Stomach (tissue), 9 donors: ENCODE measurements around the gene PFKFB4. TPM values are rescaled to one million over a fixed set of nuclear protein-coding genes. Genes with fewer than 3 reads are reported as not detected.

Experiments
- DNase-seq, 2 donors: peaks; one replicate each; pipeline versions ENCODE4 v3.0.0 to v3.0.0-alpha.2; 2013 to 2019
- H3K27ac ChIP-seq, 5 donors: fragments of 200-600 bp in 4 of 5; sonication (generic) in 4 of 5; one replicate each; pipeline ENCODE4 v1.5.1; 2013 to 2019; ENCODE audit warnings: mild to moderate bottlenecking in 1 of 5, moderate library complexity in 1 of 5
- H3K27me3 ChIP-seq, 3 donors: fragments of 200-600 bp; sonication (generic); one replicate each; pipeline ENCODE4 v1.5.1; 2017 to 2019; ENCODE audit warnings: mixed run types in 1 of 3
- H3K36me3 ChIP-seq, 4 donors: fragments of 200-600 bp; sonication (generic); 1 replicate in 3 of 4; 2 replicates in 1 of 4; pipeline ENCODE4 v1.5.1; 2016 to 2019
- H3K4me1 ChIP-seq, 4 donors: fragments of 200-600 bp; sonication (generic); one replicate each; pipeline ENCODE4 v1.5.1; 2016 to 2019
- H3K4me3 ChIP-seq, 4 donors: fragments of 200-600 bp; sonication (generic) in 3 of 4; one replicate each; pipeline ENCODE4 v1.5.1; 2016 to 2019; ENCODE audit warnings: mild to moderate bottlenecking in 1 of 4
- H3K9me3 ChIP-seq, 4 donors: fragments of 200-600 bp; sonication (generic); one replicate each; pipeline ENCODE4 v1.5.1; 2016 to 2019
- CTCF ChIP-seq, 7 experiments: fragments of 450-650 bp in 4 of 7; fragments of 200-600 bp in 3 of 7; sonication (generic) in 3 of 7; IDR thresholded peaks; one replicate each; pipeline ENCODE4 v1.5.1; 2016 to 2019; ENCODE audit warnings: antibody characterized with exemption in 7 of 7, control low read depth in 2 of 7, mild to moderate bottlenecking in 1 of 7
- EP300 ChIP-seq: sonication (generic); formaldehyde crosslinking; IDR thresholded peaks from one replicate; pipeline ENCODE4 v1.6.1; 2017; ENCODE audit warnings: antibody characterized with exemption
- POLR2A ChIP-seq, 4 donors: fragments of 450-650 bp; IDR thresholded peaks; one replicate each; pipeline ENCODE4 v1.6.1; 2016; ENCODE audit warnings: antibody characterized with exemption in 4 of 4, control low read depth in 2 of 4, mild to moderate bottlenecking in 1 of 4, moderate library complexity in 1 of 4
- POLR2AphosphoS5 ChIP-seq, 3 donors: sonication (generic); formaldehyde crosslinking; IDR thresholded peaks; one replicate each; pipeline ENCODE4 v1.6.1; 2016; ENCODE audit warnings: antibody characterized with exemption in 3 of 3
- WGBS, 5 donors: extraction: QIAGEN DNeasy Blood & Tissue Kit in 3 of 5; methylation state at CpG; one replicate each; pipeline versions ENCODE4 v1.1.5 to v1.1.7; 2013 to 2018; 5-methylcytosine and 5-hydroxymethylcytosine counted together
- intact Hi-C: fragments of 100-400 bp; cut with DNase I; formaldehyde crosslinking; loops from one replicate; pipeline ENCODE4 v1.15.1; 2023; ENCODE audit warnings: low total_unique reads
- polyA plus RNA-seq, 3 donors: library from polyadenylated mRNA; stranded (reverse); fragments of 200-250 nt; gene quantifications; one replicate each; pipeline ENCODE4 v1.2.3, GENCODE V29; 2013
- total RNA-seq, 5 donors: library from RNA; depleted of rRNA; stranded (reverse); fragments of >200 nt; gene quantifications; one replicate each; pipeline versions ENCODE4 v1.1.0 to v1.2.3, GENCODE V29; 2014 to 2016
- donor health status: healthy with polysubstance abuse.
- donor health status: Bipolar disorder and iron deficiency.
- donor health status: healthy.

PFKFB4 gene
- total and polyA plus RNA-seq, 8 donors: 0.61 to 9.6 (median 1.5) TPM; not detected in 1

DNA sequence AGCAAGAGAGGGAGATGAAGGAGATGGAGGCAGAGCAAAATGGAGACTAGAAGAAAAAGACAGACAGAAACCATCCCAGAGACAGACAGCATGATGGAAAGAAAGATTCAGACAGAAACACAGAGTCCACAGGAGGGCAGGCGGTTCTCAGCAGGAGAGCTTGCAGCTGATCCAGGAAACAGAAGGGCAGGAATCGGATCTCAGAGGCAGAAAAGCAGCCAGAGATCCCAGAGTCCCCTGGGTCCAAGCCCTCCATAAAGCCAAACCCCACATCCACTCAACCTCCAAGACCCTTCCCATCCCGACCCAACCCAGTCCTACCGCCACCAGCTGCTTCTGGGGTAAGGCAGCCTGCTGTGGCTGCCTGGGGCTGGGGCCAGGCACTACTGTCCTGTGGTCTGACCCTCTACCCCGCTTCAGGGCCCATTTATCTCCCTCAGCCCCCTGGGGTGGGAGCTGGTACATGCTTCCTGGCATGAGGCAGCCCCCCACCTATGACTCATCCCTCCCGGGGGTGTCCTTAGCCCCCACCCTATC, 6.8 kb upstream of the PFKFB4 start, which contains the start of gene UCN2:
UCN2 (minus strand) TSS at position 400 of the 537 bp plus-strand sequence. CDS start 657 bp downstream, outside the sequence.
- 62 to 75% (median 68%) methylated on average over 6 of the region's 6 CpGs for WGBS, 5 donors
- intact Hi-C loops: no loop called here

GRCh38 chr3:48562367-48563095, 5.9 kb upstream of the PFKFB4 start:
- peaks cover 21 to 52% (median 36%) of the 10 kb centered on the region in 4 donors for H3K4me1 ChIP-seq
- no peaks in the 10 kb centered on the region for H3K27me3 ChIP-seq
- no peak overlapping the region for H3K27ac ChIP-seq
- TF ChIP-seq POLR2A (IDR thresholded peaks at IDR 0.05) (no peak), CTCF (IDR thresholded peaks at IDR 0.05) (no peak), EP300 (no peak), POLR2AphosphoS5 (IDR thresholded peaks at IDR 0.05) (no peak)
- no peaks in the 10 kb centered on the region for H3K9me3 ChIP-seq
- WGBS, 5 donors: 77 to 84% (median 83%) methylated on average over 16 to 20 of the region's 20 CpGs
- DNase-seq: no peak
- intact Hi-C loops: no loop called here
- H3K4me3 ChIP-seq: no peak overlapping the region
- H3K36me3 ChIP-seq: no peaks in the 10 kb centered on the region

More for the DNA sequence above, 6.8 kb upstream of the PFKFB4 start, which contains the start of gene UCN2:
- Histone ChIP-seq H3K36me3 (no peaks in the 10 kb centered on the region), H3K27me3 (no peaks in the 10 kb centered on the region), H3K4me1 (peaks cover 16 to 43% (median 27%) of the 10 kb centered on the region in 4 donors), H3K27ac (peak within 1 kb of the TSS in 3 of 5 donors; percentile 6 to 22 (median 11)), H3K9me3 (no peaks in the 10 kb centered on the region), H3K4me3 (no peak within 1 kb of the TSS)
- TF ChIP-seq EP300 (no peak), POLR2A (IDR thresholded peaks at IDR 0.05) (no peak), CTCF (IDR thresholded peaks at IDR 0.05) (no peak), POLR2AphosphoS5 (IDR thresholded peaks at IDR 0.05) (no peak)
- no peak for DNase-seq

- Histone ChIP-seq H3K27ac (peak overlapping the region in 4 of 5 donors; percentile 26 to 74 (median 49)), H3K4me1 (peaks cover 31 to 61% (median 47%) of the 10 kb centered on the region in 4 donors), H3K9me3 (no peaks in the 10 kb centered on the region), H3K36me3 (no peaks in the 10 kb centered on the region), H3K4me3 (peak overlapping the region; percentile 11 to 34 (median 30)), H3K27me3 (no peaks in the 10 kb centered on the region)
- intact Hi-C loops: no loop called here
- peak in 1 of 7 experiments; percentile 8 for TF ChIP-seq CTCF (IDR thresholded peaks at IDR 0.05)
- no peak for TF ChIP-seq POLR2AphosphoS5 (IDR thresholded peaks at IDR 0.05)
- 29 to 45% (median 33%) methylated on average over 13 to 21 of the region's 21 CpGs for WGBS, 5 donors
- peak; percentile 45 to 74 for DNase-seq
Observed at GRCh38 chr3:48561045-48561736, 4.6 kb upstream of the PFKFB4 start.

GRCh38 chr3:48560648-48561018, 4.0 kb upstream of the PFKFB4 start:
- Histone ChIP-seq H3K4me1 (peaks cover 36 to 62% (median 50%) of the 10 kb centered on the region in 4 donors), H3K27me3 (no peaks in the 10 kb centered on the region), H3K36me3 (no peaks in the 10 kb centered on the region), H3K4me3 (peak overlapping the region; percentile 11 to 34 (median 30)), H3K9me3 (no peaks in the 10 kb centered on the region), H3K27ac (peak overlapping the region in 4 of 5 donors; percentile 26 to 74 (median 49))
- intact Hi-C loops: no loop called here
- TF ChIP-seq POLR2A (IDR thresholded peaks at IDR 0.05) (no peak), POLR2AphosphoS5 (IDR thresholded peaks at IDR 0.05) (no peak), EP300 (no peak), CTCF (IDR thresholded peaks at IDR 0.05) (no peak)
- peak in 1 of 2 donors; percentile 56 for DNase-seq
- 10 to 23% (median 15%) methylated on average over 5 of the region's 5 CpGs for WGBS, 5 donors
